Measurements from ENCODE around the gene NUDT17.

NUDT17 gene

GRCh38 chr1:145895471-145895870 lies 50.0 kb downstream of the NUDT17 start:
- Mint-ChIP-seq H3K27me3 (ENCODE audit: low read depth) (no peaks in the 10 kb centered on the region), H3K9me3 (no peaks in the 10 kb centered on the region), H3K4me1 (peaks cover 29% of the 10 kb centered on the region), H3K4me3 (no peak overlapping the region), H3K36me3 (ENCODE audit: low read depth) (no peaks in the 10 kb centered on the region), H3K27ac (no peak overlapping the region)
- TF ChIP-seq, protein P1, sequence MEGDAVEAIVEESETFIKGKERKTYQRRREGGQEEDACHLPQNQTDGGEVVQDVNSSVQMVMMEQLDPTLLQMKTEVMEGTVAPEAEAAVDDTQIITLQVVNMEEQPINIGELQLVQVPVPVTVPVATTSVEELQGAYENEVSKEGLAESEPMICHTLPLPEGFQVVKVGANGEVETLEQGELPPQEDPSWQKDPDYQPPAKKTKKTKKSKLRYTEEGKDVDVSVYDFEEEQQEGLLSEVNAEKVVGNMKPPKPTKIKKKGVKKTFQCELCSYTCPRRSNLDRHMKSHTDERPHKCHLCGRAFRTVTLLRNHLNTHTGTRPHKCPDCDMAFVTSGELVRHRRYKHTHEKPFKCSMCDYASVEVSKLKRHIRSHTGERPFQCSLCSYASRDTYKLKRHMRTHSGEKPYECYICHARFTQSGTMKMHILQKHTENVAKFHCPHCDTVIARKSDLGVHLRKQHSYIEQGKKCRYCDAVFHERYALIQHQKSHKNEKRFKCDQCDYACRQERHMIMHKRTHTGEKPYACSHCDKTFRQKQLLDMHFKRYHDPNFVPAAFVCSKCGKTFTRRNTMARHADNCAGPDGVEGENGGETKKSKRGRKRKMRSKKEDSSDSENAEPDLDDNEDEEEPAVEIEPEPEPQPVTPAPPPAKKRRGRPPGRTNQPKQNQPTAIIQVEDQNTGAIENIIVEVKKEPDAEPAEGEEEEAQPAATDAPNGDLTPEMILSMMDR (IDR thresholded peaks at IDR 0.05; ENCODE audit: unreplicated experiment in 3 of 3): no peak

- TF ChIP-seq, protein P1 (IDR thresholded peaks at IDR 0.05; ENCODE audit: unreplicated experiment in 3 of 3): no peak
- H3K27me3 Mint-ChIP-seq (ENCODE audit: low read depth): no peaks in the 10 kb centered on the region
- H3K36me3 Mint-ChIP-seq (ENCODE audit: low read depth): no peaks in the 10 kb centered on the region
These were observed 52.5 kb downstream of the NUDT17 start for GRCh38 chr1:145897969-145898368.

More at GRCh38 chr1:145897969-145898368, 52.5 kb downstream of the NUDT17 start:
- peaks cover 9% of the 10 kb centered on the region for H3K4me1 Mint-ChIP-seq
- H3K9me3 Mint-ChIP-seq: no peaks in the 10 kb centered on the region
- no peak overlapping the region for H3K27ac Mint-ChIP-seq
- no peak overlapping the region for H3K4me3 Mint-ChIP-seq
